Activated CD4-positive, alpha-beta T cell treated with anti-CD3 and anti-CD28 coated beads, Interleukin-2, amount 10 ng/mL, durations not matched to agents 24 days and 14 days (primary cell): Measurements from ENCODE around the gene FGD4. TPM values are rescaled to one million over a fixed set of nuclear protein-coding genes. Genes with fewer than 3 reads are reported as not detected.

Experiments used
- DNase-seq: peaks from one replicate; pipeline ENCODE4 v3.0.0; 2022
- H3K27ac Mint-ChIP-seq: one replicate; pipeline ENCODE4 v1.8.0; 2022; ENCODE audit warnings: mild to moderate bottlenecking, mixed read lengths
- H3K27me3 Mint-ChIP-seq: one replicate; pipeline ENCODE4 v1.8.0; 2022; ENCODE audit warnings: mixed read lengths
- H3K36me3 Mint-ChIP-seq: one replicate; pipeline ENCODE4 v1.8.0; 2022; ENCODE audit warnings: low read depth, mild to moderate bottlenecking, mixed read lengths
- H3K4me1 Mint-ChIP-seq: one replicate; pipeline ENCODE4 v1.8.0; 2021; ENCODE audit warnings: mixed read lengths
- H3K4me3 Mint-ChIP-seq: one replicate; pipeline ENCODE4 v1.8.0; 2022; ENCODE audit warnings: mild to moderate bottlenecking, moderate library complexity, mixed read lengths
- H3K9me3 Mint-ChIP-seq: one replicate; pipeline ENCODE4 v1.8.0; 2021; ENCODE audit warnings: mixed read lengths
- intact Hi-C: fragments of 100-400 bp; cut with micrococcal nuclease; formaldehyde crosslinking; loops from one replicate; pipeline ENCODE4 v1.15.1; 2023
- total RNA-seq: library from RNA; stranded (reverse); gene quantifications from 2 replicates; pipeline ENCODE4 v1.2.3, GENCODE V29; 2022

Gene FGD4
- total RNA-seq, 1 donor from 2014 or later, result 0.07 TPM

DNA sequence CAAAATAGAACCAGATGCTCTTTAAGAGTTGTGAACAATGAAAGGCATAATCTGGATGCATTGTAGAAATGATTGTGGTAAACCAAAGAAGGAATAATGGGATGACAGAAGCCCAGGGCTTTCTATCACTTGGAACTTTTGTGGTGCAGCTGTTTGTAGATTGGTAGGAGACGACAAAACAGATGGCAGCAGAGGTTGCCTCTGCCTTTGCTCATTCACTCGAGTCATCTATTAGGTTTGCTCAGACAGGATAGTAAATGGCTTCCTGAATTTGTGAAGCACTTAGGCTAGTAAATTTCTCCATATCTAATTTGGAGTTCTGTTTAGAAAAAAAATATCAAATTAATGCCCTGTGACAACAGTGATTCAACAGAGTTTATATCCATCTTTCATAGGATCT is 78.4 kb downstream of the FGD4 start:
- no peak for DNase-seq
- no peaks in the 10 kb centered on the region for H3K4me1 Mint-ChIP-seq
- intact Hi-C loops, result no loop called here
- no peak overlapping the region for H3K4me3 Mint-ChIP-seq
- no peaks in the 10 kb centered on the region for H3K9me3 Mint-ChIP-seq
- H3K36me3 Mint-ChIP-seq, result no peaks in the 10 kb centered on the region
- peaks cover 9% of the 10 kb centered on the region for H3K27me3 Mint-ChIP-seq
- no peak overlapping the region for H3K27ac Mint-ChIP-seq

- Mint-ChIP-seq H3K9me3 (no peaks in the 10 kb centered on the region), H3K36me3 (no peaks in the 10 kb centered on the region), H3K4me1 (no peaks in the 10 kb centered on the region), H3K4me3 (no peak overlapping the region), H3K27me3 (peaks cover 9% of the 10 kb centered on the region), H3K27ac (no peak overlapping the region)
- intact Hi-C loops, result no loop called here
- no peak for DNase-seq
These were observed 78.8 kb downstream of the FGD4 start for GRCh38 chr12:32478166-32478565.

GRCh38 chr12:32478858-32479725 is 79.7 kb downstream of the FGD4 start:
- H3K36me3 Mint-ChIP-seq, result no peaks in the 10 kb centered on the region
- DNase-seq, result no peak

GRCh38 chr12:32482226-32482625 is 82.9 kb downstream of the FGD4 start:
- H3K27me3 Mint-ChIP-seq, result peaks cover 6% of the 10 kb centered on the region
- no peak for DNase-seq
- H3K36me3 Mint-ChIP-seq, result no peaks in the 10 kb centered on the region
- H3K9me3 Mint-ChIP-seq, result no peaks in the 10 kb centered on the region
- H3K27ac Mint-ChIP-seq, result no peak overlapping the region
- intact Hi-C loops, result no loop called here
- peaks cover 2% of the 10 kb centered on the region for H3K4me1 Mint-ChIP-seq
- H3K4me3 Mint-ChIP-seq, result no peak overlapping the region

More at GRCh38 chr12:32478858-32479725, 79.7 kb downstream of the FGD4 start:
- peaks cover 9% of the 10 kb centered on the region for H3K27me3 Mint-ChIP-seq
- H3K27ac Mint-ChIP-seq, result no peak overlapping the region
- intact Hi-C loops, result no loop called here
- H3K9me3 Mint-ChIP-seq, result no peaks in the 10 kb centered on the region
- no peak overlapping the region for H3K4me3 Mint-ChIP-seq
- peaks cover 2% of the 10 kb centered on the region for H3K4me1 Mint-ChIP-seq

- Mint-ChIP-seq H3K36me3 (no peaks in the 10 kb centered on the region), H3K4me3 (no peak overlapping the region), H3K9me3 (no peaks in the 10 kb centered on the region), H3K27ac (no peak overlapping the region), H3K27me3 (peaks cover 2% of the 10 kb centered on the region), H3K4me1 (peaks cover 2% of the 10 kb centered on the region)
- intact Hi-C loops, result no loop called here
- DNase-seq, result no peak
These were observed 84.1 kb downstream of the FGD4 start for GRCh38 chr12:32483499-32483898.

DNA sequence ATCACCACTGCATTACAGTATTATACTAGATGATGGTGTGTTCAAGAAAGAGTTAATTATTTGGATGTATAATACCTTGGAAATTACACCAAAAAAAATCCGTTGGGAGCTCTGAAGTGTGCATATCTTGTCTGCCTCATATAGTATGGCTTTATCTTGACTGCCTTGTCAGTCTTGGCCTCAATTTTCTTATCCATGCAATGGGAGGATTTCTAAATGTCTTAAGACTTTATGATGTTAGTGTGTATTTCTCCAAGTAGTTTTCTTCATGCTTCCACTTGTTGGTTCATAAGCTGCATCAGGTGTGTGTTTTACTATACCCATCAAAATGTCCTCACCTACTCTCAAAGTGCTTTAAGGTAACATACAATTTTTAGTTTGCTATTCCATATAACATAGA is 84.6 kb downstream of the FGD4 start:
- H3K27me3 Mint-ChIP-seq, result peaks cover under 1% of the 10 kb centered on the region
- H3K27ac Mint-ChIP-seq, result no peak overlapping the region
- intact Hi-C loops, result no loop called here
- H3K4me3 Mint-ChIP-seq, result no peak overlapping the region
- DNase-seq, result no peak
- no peaks in the 10 kb centered on the region for H3K36me3 Mint-ChIP-seq
- peaks cover 2% of the 10 kb centered on the region for H3K4me1 Mint-ChIP-seq
- no peaks in the 10 kb centered on the region for H3K9me3 Mint-ChIP-seq

GRCh38 chr12:32486158-32486557 is 86.8 kb downstream of the FGD4 start:
- H3K36me3 Mint-ChIP-seq, result no peaks in the 10 kb centered on the region
- H3K4me3 Mint-ChIP-seq, result no peak overlapping the region
- no peaks in the 10 kb centered on the region for H3K9me3 Mint-ChIP-seq
- no peak for DNase-seq
- H3K27ac Mint-ChIP-seq, result no peak overlapping the region
- H3K27me3 Mint-ChIP-seq, result peaks cover 7% of the 10 kb centered on the region
- intact Hi-C loops, result no loop called here
- peaks cover 2% of the 10 kb centered on the region for H3K4me1 Mint-ChIP-seq

DNA sequence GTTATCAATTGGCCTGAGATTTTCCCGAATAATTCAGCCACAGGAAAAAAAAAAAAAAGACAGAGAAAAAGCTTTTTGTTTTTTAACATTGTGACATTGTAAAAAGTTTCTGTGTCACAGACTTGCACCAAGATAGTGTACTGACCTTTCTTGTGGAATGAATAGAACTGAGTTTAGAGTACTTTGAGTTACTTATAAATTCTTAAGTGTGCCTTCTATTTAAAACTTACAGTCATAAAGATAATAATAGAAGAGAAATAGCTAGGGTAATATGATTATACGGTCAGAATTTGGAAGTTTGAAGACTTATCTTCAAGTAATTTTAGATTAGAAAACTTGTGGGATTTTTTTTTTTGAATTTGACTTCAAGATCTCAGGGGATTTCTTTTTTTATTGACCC is 88.8 kb downstream of the FGD4 start:
- DNase-seq, result no peak
- no peaks in the 10 kb centered on the region for H3K36me3 Mint-ChIP-seq
- H3K4me3 Mint-ChIP-seq, result no peak overlapping the region
- H3K9me3 Mint-ChIP-seq, result no peaks in the 10 kb centered on the region
- H3K27ac Mint-ChIP-seq, result no peak overlapping the region
- H3K27me3 Mint-ChIP-seq, result peaks cover 9% of the 10 kb centered on the region
- peaks cover 2% of the 10 kb centered on the region for H3K4me1 Mint-ChIP-seq
- intact Hi-C loops, result no loop called here

DNA sequence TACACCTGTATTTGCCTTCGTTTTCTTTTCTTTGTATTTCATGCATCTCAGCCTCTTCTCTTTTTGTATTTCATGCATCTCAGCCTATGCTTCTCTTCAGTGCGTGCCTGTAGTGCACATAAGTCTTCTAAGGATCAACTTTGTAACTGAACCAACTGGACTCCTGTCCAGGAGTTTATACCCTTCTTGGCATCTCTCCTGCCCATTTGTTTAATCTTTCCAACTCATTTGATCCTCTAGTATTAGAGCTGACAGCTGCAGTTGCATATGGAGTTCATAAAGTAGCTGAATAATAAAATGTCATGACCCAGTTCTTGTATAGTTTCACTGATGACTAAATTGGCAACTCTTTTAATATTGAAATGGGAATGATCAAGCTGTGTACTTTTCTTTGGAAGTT is 89.7 kb downstream of the FGD4 start:
- no peaks in the 10 kb centered on the region for H3K36me3 Mint-ChIP-seq
- no peak overlapping the region for H3K4me3 Mint-ChIP-seq
- no peaks in the 10 kb centered on the region for H3K9me3 Mint-ChIP-seq
- no peak overlapping the region for H3K27ac Mint-ChIP-seq
- no peak for DNase-seq
- no peaks in the 10 kb centered on the region for H3K4me1 Mint-ChIP-seq
- intact Hi-C loops, result no loop called here
- peaks cover 9% of the 10 kb centered on the region for H3K27me3 Mint-ChIP-seq

DNA sequence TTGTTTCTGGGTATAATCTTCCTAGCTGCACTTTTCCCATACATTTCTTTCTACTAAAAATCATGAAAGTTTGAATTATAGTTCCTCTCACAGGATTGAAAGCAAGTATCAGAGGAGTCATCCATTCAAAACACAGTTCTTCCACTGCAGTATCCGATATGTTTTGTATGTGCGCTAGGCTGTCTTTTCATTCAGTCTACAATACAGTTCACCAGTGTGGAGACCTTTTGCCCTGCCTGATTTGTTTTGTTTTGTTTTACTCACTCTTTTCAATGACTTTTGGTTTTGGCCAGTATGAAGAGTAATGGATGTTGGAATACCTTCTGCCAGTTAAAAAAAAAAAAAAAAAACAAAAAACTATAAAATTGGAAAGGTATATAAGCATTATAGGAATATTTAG is 91.4 kb downstream of the FGD4 start:
- peaks cover 9% of the 10 kb centered on the region for H3K27me3 Mint-ChIP-seq
- no peak overlapping the region for H3K4me3 Mint-ChIP-seq
- no peak for DNase-seq
- H3K27ac Mint-ChIP-seq, result no peak overlapping the region
- H3K36me3 Mint-ChIP-seq, result no peaks in the 10 kb centered on the region
- no peaks in the 10 kb centered on the region for H3K4me1 Mint-ChIP-seq
- no peaks in the 10 kb centered on the region for H3K9me3 Mint-ChIP-seq
- intact Hi-C loops, result no loop called here

DNA sequence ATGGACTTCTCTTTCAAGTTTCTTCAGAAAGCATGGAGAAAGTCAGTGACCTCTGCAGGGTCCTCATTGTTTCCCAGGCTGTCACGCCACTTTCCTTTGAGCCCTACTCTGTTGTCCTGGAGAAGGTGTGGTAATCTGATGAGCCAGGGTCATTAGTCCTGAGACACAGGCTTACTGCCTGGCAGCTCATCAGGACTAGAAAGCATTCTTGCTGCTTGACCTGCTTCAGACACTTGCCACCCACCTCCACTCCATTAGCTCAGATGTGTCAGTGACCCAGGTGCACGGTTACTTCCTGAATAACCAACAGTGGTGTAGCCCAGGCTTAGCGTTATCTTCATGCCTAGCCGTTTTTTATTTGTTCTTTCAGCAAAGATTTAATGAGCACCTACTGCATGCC is 93.9 kb downstream of the FGD4 start:
- Mint-ChIP-seq H3K4me3 (no peak overlapping the region), H3K4me1 (peaks cover 4% of the 10 kb centered on the region), H3K36me3 (no peaks in the 10 kb centered on the region), H3K27me3 (peaks cover 13% of the 10 kb centered on the region), H3K27ac (no peak overlapping the region), H3K9me3 (no peaks in the 10 kb centered on the region)
- DNase-seq, result no peak
- intact Hi-C loops, result no loop called here

- H3K4me1 Mint-ChIP-seq, result peaks cover 4% of the 10 kb centered on the region
These were observed 95.3 kb downstream of the FGD4 start for GRCh38 chr12:32494656-32495055.

GRCh38 chr12:32496946-32497345 is 97.6 kb downstream of the FGD4 start:
- no peak overlapping the region for H3K4me3 Mint-ChIP-seq
- DNase-seq, result no peak
- H3K9me3 Mint-ChIP-seq, result no peaks in the 10 kb centered on the region
- intact Hi-C loops, result no loop called here
- H3K27ac Mint-ChIP-seq, result no peak overlapping the region
- no peaks in the 10 kb centered on the region for H3K36me3 Mint-ChIP-seq
- H3K4me1 Mint-ChIP-seq, result peaks cover 4% of the 10 kb centered on the region
- peaks cover 6% of the 10 kb centered on the region for H3K27me3 Mint-ChIP-seq

More at GRCh38 chr12:32494656-32495055, 95.3 kb downstream of the FGD4 start:
- intact Hi-C loops, result no loop called here
- Mint-ChIP-seq H3K36me3 (no peaks in the 10 kb centered on the region), H3K27ac (no peak overlapping the region), H3K27me3 (peaks cover 8% of the 10 kb centered on the region), H3K4me3 (no peak overlapping the region), H3K9me3 (no peaks in the 10 kb centered on the region)
- DNase-seq, result no peak

GRCh38 chr12:32497864-32498263 is 98.5 kb downstream of the FGD4 start:
- DNase-seq, result no peak
- intact Hi-C loops, result no loop called here
- H3K4me1 Mint-ChIP-seq, result peaks cover 4% of the 10 kb centered on the region
- no peak overlapping the region for H3K27ac Mint-ChIP-seq
- H3K4me3 Mint-ChIP-seq, result no peak overlapping the region
- H3K36me3 Mint-ChIP-seq, result no peaks in the 10 kb centered on the region
- peaks cover 4% of the 10 kb centered on the region for H3K27me3 Mint-ChIP-seq
- no peaks in the 10 kb centered on the region for H3K9me3 Mint-ChIP-seq

DNA sequence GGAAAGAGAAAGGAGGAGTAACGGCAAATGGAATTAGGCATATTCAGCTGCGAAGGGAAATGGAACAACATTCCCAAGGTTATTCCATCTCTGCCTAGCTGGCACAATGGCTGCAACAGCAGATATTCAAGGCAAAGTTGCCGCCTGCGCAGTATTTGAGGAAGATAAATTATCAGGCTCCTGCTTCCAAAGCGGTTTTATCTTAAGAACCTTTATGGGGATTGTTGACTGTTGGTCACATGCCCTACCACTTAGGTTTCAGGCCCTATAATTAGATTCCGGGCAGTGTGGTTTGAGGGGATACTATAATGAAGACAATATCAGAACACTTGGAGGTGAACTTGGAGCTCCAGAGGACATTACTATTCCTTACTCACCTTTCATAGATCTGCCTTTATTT is 99.7 kb downstream of the FGD4 start:
- Mint-ChIP-seq H3K36me3 (no peaks in the 10 kb centered on the region), H3K4me3 (no peak overlapping the region), H3K27me3 (peaks cover 3% of the 10 kb centered on the region), H3K9me3 (no peaks in the 10 kb centered on the region), H3K27ac (no peak overlapping the region), H3K4me1 (peaks cover 4% of the 10 kb centered on the region)
- intact Hi-C loops, result no loop called here
- DNase-seq, result no peak
